Brain microvascular endothelial cell (primary cell): ENCODE results near the gene AK5.

ENCODE experiments used
- DNase-seq: peaks from one replicate; pipeline ENCODE4 v3.0.0-alpha.2; 2020
- H3K27ac ChIP-seq: fragments of 250-450 bp; sonication (Bioruptor Pico); 2 replicates; pipeline ENCODE4 v1.5.1; 2020; ENCODE audit warnings: mild to moderate bottlenecking, moderate library complexity
- H3K27me3 ChIP-seq: fragments of 250-450 bp; sonication (Bioruptor Pico); replicated peaks from 2 replicates; pipeline ENCODE4 v1.5.1; 2020; ENCODE audit warnings: mild to moderate bottlenecking
- H3K36me3 ChIP-seq: fragments of 250-450 bp; sonication (Bioruptor Pico); replicated peaks from 2 replicates; pipeline ENCODE4 v1.5.1; 2020; ENCODE audit warnings: mild to moderate bottlenecking
- H3K4me3 ChIP-seq: 2 replicates; pipeline ENCODE4 v1.5.1; 2011; ENCODE audit warnings: low read depth, mild to moderate bottlenecking, control low read depth, low read length, moderate library complexity
- CTCF ChIP-seq: IDR thresholded peaks from 2 replicates; pipeline ENCODE4 v1.5.1; 2011; ENCODE audit warnings: low read depth, mild to moderate bottlenecking, moderate library complexity, low read length, control low read depth, inconsistent platforms; ENCODE audit errors: missing control alignments
- in situ Hi-C: cut with HindIII; loops from 2 replicates; pipeline ENCODE4 v1.10.0; 2017; ENCODE audit warnings: low sequenced_read_pairs, low pct_ligation_motif_present

AK5 gene

GRCh38 chr1:77540501-77541161 is 258.8 kb downstream of the AK5 start:
- no peak for TF ChIP-seq CTCF

DNA sequence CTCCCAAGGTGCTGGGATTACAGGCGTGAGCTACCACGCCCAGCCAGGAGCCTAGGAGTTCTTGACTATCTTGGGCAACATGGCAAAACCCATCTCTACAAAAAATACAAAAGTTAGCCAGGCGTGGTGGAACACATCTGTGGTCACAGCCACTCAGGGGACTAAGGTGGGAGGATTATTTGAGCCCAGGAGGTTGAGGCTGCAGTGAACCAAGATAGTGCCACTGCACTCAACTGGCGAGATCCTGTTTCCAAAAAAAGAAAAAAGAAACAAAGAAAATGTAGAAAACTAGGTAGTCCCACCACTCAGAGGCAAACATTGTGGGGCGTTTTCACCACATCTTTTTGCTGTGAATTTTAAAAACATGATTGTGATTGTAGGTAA is 259.3 kb downstream of the AK5 start:
- TF ChIP-seq CTCF: no peak
- in situ Hi-C loops: no loop called here
- no peak overlapping the region for H3K4me3 ChIP-seq
- peak overlapping the region; percentile 95 for H3K27ac ChIP-seq
- no peaks in the 10 kb centered on the region for H3K36me3 ChIP-seq
- no peak for DNase-seq
- H3K27me3 ChIP-seq: no peaks in the 10 kb centered on the region

More at GRCh38 chr1:77540501-77541161, 258.8 kb downstream of the AK5 start:
- Histone ChIP-seq H3K27me3 (no peaks in the 10 kb centered on the region), H3K36me3 (no peaks in the 10 kb centered on the region), H3K4me3 (no peak overlapping the region), H3K27ac (peak overlapping the region; percentile 95)
- in situ Hi-C loops: no loop called here
- peak; percentile 43 for DNase-seq

DNA sequence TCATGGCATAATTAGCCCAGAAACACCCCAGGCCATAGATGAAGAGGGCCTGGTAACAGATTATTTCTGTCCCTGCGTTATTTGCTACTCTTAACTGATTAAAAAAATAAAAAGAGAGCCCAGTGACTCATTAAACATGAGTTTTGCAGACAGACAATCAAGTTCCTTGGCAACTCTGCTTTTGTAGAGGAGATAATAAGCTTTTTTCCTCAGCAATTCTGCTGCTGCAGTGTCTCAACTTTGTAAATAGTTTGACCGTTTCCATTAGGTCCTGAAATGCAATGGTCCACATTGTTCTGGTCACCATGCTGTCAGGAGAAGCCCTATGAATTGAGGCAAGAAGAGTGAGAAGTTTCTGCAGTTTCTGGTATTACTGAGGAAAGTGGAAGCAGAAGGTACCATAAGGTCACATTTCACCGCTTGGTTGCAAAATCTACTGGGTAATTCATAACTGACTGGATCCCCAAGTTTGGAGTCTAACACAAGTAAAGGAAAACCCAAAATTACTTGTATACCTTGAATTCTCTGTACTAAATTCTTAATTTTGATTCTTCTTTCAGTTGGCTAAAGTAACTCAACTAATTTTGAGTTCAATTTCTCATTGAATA is 261.1 kb downstream of the AK5 start:
- H3K36me3 ChIP-seq: no peaks in the 10 kb centered on the region
- TF ChIP-seq CTCF: no peak
- no peaks in the 10 kb centered on the region for H3K27me3 ChIP-seq
- in situ Hi-C loops: no loop called here
- no peak for DNase-seq
- no peak overlapping the region for H3K4me3 ChIP-seq
- no peak overlapping the region for H3K27ac ChIP-seq

GRCh38 chr1:77543822-77544448 is 262.1 kb downstream of the AK5 start:
- no peak for TF ChIP-seq CTCF
- Histone ChIP-seq H3K4me3 (no peak overlapping the region), H3K27me3 (no peaks in the 10 kb centered on the region), H3K36me3 (no peaks in the 10 kb centered on the region), H3K27ac (no peak overlapping the region)
- DNase-seq: no peak
- in situ Hi-C loops: no loop called here

DNA sequence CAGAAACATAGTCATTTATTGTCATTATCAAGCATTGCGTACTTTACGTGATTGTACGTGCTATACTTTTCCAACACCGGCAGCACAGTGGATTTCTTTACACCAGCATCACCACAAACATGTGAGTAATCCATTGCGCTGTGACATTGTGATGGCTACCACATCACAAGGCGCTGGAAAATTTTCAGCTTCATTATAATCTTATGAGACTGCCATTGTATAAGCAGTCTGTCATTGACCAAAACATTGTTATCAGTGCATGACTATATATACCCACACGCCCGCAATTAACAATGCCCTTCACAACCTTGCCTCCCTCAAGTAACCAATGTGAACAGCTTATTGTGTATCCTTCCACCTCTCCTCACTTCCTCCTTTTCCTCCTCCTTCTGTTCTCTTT is 263.0 kb downstream of the AK5 start:
- Histone ChIP-seq H3K27ac (no peak overlapping the region), H3K4me3 (no peak overlapping the region), H3K36me3 (no peaks in the 10 kb centered on the region), H3K27me3 (no peaks in the 10 kb centered on the region)
- no peak for TF ChIP-seq CTCF
- in situ Hi-C loops: no loop called here
- DNase-seq: no peak
